Measurements from ENCODE around the gene LRTM2. TPM values are rescaled to one million over a fixed set of nuclear protein-coding genes. Genes with fewer than 3 reads are reported as not detected.

LRTM2 gene
- total RNA-seq, 1 experiment from 2014 or later, result not detected

DNA sequence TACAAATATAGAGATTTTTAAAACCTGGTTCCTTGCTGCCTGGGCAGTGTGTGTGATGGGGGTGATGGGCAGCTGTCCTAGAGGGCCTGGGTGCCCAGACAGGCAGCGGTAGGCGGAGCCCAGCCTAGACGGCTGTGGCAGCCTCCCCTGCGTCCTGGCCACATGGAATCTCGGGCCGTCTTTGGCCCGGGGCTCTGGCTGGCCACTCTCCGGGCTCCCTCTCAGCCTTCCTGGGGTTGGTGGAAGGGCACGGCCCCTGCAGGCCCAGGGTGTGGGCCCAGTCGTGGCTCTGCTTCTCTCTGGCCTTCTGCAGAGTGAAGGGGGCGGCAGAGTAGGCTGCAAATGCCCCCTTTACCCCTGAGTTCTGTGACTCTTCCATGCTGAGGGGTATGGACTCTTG is 2.3 kb downstream of the LRTM2 start:
- H3K4me3 ChIP-seq, result no peak overlapping the region
- no peaks in the 10 kb centered on the region for H3F3A ChIP-seq (ENCODE audit: insufficient read depth, low read depth)
- H3K4me2 ChIP-seq, result no peak overlapping the region
- CTCF ChIA-PET, result no interaction called here
- no peaks in the 10 kb centered on the region for H3K9me2 ChIP-seq (ENCODE audit: insufficient read depth)
- no peak for TF ChIP-seq EZH2 (IDR thresholded peaks at IDR 0.05; ENCODE audit: low read depth)
- TF ChIP-seq, protein P1, sequence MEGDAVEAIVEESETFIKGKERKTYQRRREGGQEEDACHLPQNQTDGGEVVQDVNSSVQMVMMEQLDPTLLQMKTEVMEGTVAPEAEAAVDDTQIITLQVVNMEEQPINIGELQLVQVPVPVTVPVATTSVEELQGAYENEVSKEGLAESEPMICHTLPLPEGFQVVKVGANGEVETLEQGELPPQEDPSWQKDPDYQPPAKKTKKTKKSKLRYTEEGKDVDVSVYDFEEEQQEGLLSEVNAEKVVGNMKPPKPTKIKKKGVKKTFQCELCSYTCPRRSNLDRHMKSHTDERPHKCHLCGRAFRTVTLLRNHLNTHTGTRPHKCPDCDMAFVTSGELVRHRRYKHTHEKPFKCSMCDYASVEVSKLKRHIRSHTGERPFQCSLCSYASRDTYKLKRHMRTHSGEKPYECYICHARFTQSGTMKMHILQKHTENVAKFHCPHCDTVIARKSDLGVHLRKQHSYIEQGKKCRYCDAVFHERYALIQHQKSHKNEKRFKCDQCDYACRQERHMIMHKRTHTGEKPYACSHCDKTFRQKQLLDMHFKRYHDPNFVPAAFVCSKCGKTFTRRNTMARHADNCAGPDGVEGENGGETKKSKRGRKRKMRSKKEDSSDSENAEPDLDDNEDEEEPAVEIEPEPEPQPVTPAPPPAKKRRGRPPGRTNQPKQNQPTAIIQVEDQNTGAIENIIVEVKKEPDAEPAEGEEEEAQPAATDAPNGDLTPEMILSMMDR (conservative IDR thresholded peaks at IDR 0.05), result no peak
- H3K4me1 ChIP-seq (replicated peaks; ENCODE audit: insufficient read depth), result no peaks in the 10 kb centered on the region
- intact Hi-C loops (cut with micrococcal nuclease; ENCODE audit: unreplicated experiment), result no loop called here
- no peaks in the 10 kb centered on the region for H3K9me3 ChIP-seq (ENCODE audit: insufficient read depth, low read depth)
- H3K36me3 ChIP-seq (ENCODE audit: low read depth), result no peaks in the 10 kb centered on the region
- peaks cover 4% of the 10 kb centered on the region; the same call in 1 of the 2 replicates for H4K20me1 ChIP-seq (ENCODE audit: insufficient read depth)
- H3K27ac ChIP-seq, result no peak overlapping the region
- no peak for DNase-seq
- H3K79me2 ChIP-seq (ENCODE audit: low read depth), result no peaks in the 10 kb centered on the region
- no peak overlapping the region for H2AFZ ChIP-seq
- H3K27me3 ChIP-seq (ENCODE audit: insufficient read depth, low read depth), result peaks cover 89% of the 10 kb centered on the region
- BruUV-seq (replicated peaks), result no TSS peak
- POLR2A ChIA-PET (ENCODE audit: unreplicated experiment), result no interaction called here

DNA sequence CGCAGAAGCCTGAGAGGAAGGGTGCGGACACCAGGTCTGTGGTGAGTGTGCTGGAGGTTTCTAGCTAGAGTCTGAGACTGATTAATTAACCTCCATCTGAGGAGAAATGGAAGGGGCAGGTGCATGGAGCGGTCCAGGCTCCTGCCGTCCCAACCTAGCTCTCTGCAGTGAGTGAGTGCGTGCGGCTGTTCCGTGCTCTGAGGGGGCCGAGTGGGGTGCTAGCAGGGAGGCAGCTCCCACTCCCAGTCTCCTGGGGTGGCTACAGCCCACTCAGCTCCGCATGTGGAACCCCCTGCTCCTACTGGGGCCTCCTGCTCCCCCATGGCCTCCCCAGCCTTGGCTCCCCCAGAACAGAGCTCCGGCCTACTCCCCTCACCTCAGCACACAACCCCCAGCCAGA is 2.9 kb downstream of the LRTM2 start:
- BruUV-seq (replicated peaks), result no TSS peak

GRCh38 chr12:1825382-1826102 is 5.2 kb downstream of the LRTM2 start:
- Histone ChIP-seq H3K4me1 (replicated peaks; ENCODE audit: insufficient read depth) (no peaks in the 10 kb centered on the region), H3K27ac (no peak overlapping the region), H3F3A (ENCODE audit: insufficient read depth, low read depth) (no peaks in the 10 kb centered on the region), H3K36me3 (ENCODE audit: low read depth) (no peaks in the 10 kb centered on the region), H4K20me1 (ENCODE audit: insufficient read depth) (peaks cover 6% of the 10 kb centered on the region; the same call in 1 of the 2 replicates), H3K4me2 (no peak overlapping the region), H3K9me3 (ENCODE audit: insufficient read depth, low read depth) (no peaks in the 10 kb centered on the region), H3K4me3 (no peak overlapping the region), H3K27me3 (ENCODE audit: insufficient read depth, low read depth) (peaks cover 100% of the 10 kb centered on the region), H3K79me2 (ENCODE audit: low read depth) (no peaks in the 10 kb centered on the region), H3K9me2 (ENCODE audit: insufficient read depth) (no peaks in the 10 kb centered on the region), H2AFZ (no peak overlapping the region)
- intact Hi-C loops (cut with micrococcal nuclease; ENCODE audit: unreplicated experiment), result no loop called here
- ChIA-PET CTCF (no interaction called here), POLR2A (ENCODE audit: unreplicated experiment) (no interaction called here)
- TF ChIP-seq EZH2 (IDR thresholded peaks at IDR 0.05; ENCODE audit: low read depth), result no peak
- TF ChIP-seq, protein P1 (conservative IDR thresholded peaks at IDR 0.05), result no peak
- no peak for DNase-seq
- no TSS peak for BruUV-seq (replicated peaks)

More for the DNA sequence above, 2.9 kb downstream of the LRTM2 start:
- no peaks in the 10 kb centered on the region for H3K36me3 ChIP-seq (ENCODE audit: low read depth)
- no peak overlapping the region for H3K4me3 ChIP-seq
- DNase-seq, result no peak
- no peaks in the 10 kb centered on the region for H3F3A ChIP-seq (ENCODE audit: insufficient read depth, low read depth)
- H3K27ac ChIP-seq, result no peak overlapping the region
- H3K9me3 ChIP-seq (ENCODE audit: insufficient read depth, low read depth), result no peaks in the 10 kb centered on the region
- H4K20me1 ChIP-seq (ENCODE audit: insufficient read depth), result peaks cover 4% of the 10 kb centered on the region; the same call in 1 of the 2 replicates
- intact Hi-C loops (cut with micrococcal nuclease; ENCODE audit: unreplicated experiment), result no loop called here
- ChIA-PET CTCF (no interaction called here), POLR2A (ENCODE audit: unreplicated experiment) (no interaction called here)
- TF ChIP-seq, protein P1 (conservative IDR thresholded peaks at IDR 0.05), result no peak
- TF ChIP-seq EZH2 (IDR thresholded peaks at IDR 0.05; ENCODE audit: low read depth), result no peak
- H3K27me3 ChIP-seq (ENCODE audit: insufficient read depth, low read depth), result peaks cover 94% of the 10 kb centered on the region
- no peaks in the 10 kb centered on the region for H3K79me2 ChIP-seq (ENCODE audit: low read depth)
- no peaks in the 10 kb centered on the region for H3K9me2 ChIP-seq (ENCODE audit: insufficient read depth)
- no peaks in the 10 kb centered on the region for H3K4me1 ChIP-seq (replicated peaks; ENCODE audit: insufficient read depth)
- H2AFZ ChIP-seq, result no peak overlapping the region
- H3K4me2 ChIP-seq, result no peak overlapping the region

All from PC-9 (cell line).